GM12873 (cell line): ENCODE results near the gene KCNH3.
A peak's percentile ranks its signal among the peaks of the same experiment; 100 is the strongest.

Source experiments
- TF ChIP-seq, protein P1 (sequence below): IDR thresholded peaks from 2 replicates; pipeline ENCODE4 v1.5.1; 2012; ENCODE audit warnings: low read depth, mild to moderate bottlenecking, moderate library complexity, low read length, control low read depth; ENCODE audit not compliant: insufficient read depth; ENCODE audit errors: missing control alignments

The KCNH3 gene

GRCh38 chr12:49531745-49532144 lies 7.1 kb upstream of the KCNH3 start:
- TF ChIP-seq, protein P1, sequence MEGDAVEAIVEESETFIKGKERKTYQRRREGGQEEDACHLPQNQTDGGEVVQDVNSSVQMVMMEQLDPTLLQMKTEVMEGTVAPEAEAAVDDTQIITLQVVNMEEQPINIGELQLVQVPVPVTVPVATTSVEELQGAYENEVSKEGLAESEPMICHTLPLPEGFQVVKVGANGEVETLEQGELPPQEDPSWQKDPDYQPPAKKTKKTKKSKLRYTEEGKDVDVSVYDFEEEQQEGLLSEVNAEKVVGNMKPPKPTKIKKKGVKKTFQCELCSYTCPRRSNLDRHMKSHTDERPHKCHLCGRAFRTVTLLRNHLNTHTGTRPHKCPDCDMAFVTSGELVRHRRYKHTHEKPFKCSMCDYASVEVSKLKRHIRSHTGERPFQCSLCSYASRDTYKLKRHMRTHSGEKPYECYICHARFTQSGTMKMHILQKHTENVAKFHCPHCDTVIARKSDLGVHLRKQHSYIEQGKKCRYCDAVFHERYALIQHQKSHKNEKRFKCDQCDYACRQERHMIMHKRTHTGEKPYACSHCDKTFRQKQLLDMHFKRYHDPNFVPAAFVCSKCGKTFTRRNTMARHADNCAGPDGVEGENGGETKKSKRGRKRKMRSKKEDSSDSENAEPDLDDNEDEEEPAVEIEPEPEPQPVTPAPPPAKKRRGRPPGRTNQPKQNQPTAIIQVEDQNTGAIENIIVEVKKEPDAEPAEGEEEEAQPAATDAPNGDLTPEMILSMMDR = no peak

DNA sequence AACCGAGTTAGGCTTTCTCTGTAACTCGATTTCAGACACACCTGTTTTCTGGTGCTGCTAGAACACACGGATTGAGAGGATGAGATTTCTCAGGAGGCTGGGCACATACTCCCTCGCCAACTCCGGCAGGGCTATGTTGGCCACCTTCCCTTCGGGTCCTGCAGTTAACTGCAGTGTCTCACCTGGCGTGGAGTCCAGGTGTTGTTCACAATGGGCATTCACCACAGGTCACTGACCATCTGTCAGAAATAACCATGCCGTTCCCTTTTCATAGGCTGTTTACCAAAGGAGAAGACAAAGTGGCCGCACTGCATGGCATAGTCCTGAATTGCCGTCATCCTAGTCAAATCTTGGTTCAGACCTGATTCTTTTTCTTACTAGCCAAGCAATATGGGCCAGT lies 5.5 kb upstream of the KCNH3 start:
- TF ChIP-seq, protein P1 = no peak

GRCh38 chr12:49534731-49535278 lies 4.0 kb upstream of the KCNH3 start:
- TF ChIP-seq, protein P1 = no peak

DNA sequence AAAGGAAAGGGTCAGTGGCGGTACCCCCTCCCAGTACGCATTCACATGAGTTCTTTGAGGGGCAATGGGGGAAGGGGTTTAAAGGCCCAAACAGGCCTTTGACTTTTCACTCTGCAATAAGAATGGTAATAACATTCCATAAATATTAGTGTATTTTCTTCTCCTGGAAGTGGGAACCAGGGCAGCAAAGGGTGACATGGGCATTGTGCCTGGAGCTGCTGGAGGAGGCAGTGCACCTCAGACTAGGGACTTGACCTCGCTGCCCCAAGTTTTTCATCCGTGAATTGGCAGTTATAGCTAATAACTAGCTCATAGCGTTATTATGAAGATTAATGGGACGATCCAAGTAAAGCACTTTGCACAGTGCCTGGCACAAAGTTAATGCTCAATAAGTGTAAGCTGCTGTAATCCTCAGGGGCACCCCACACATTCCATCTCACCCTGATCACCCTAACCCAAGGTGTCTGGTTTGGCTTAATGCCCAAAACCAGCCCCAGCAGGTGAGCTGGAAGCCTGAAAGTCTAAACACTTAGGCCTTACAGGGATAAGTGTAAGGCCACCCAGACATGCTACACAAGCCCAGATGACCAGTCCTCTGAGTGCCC lies 2.8 kb upstream of the KCNH3 start:
- TF ChIP-seq, protein P1 = no peak

GRCh38 chr12:49536526-49537071 lies 2.2 kb upstream of the KCNH3 start:
- TF ChIP-seq, protein P1 = no peak

- TF ChIP-seq, protein P1 = no peak
These were observed 1.5 kb upstream of the KCNH3 start for GRCh38 chr12:49537231-49537751.

DNA sequence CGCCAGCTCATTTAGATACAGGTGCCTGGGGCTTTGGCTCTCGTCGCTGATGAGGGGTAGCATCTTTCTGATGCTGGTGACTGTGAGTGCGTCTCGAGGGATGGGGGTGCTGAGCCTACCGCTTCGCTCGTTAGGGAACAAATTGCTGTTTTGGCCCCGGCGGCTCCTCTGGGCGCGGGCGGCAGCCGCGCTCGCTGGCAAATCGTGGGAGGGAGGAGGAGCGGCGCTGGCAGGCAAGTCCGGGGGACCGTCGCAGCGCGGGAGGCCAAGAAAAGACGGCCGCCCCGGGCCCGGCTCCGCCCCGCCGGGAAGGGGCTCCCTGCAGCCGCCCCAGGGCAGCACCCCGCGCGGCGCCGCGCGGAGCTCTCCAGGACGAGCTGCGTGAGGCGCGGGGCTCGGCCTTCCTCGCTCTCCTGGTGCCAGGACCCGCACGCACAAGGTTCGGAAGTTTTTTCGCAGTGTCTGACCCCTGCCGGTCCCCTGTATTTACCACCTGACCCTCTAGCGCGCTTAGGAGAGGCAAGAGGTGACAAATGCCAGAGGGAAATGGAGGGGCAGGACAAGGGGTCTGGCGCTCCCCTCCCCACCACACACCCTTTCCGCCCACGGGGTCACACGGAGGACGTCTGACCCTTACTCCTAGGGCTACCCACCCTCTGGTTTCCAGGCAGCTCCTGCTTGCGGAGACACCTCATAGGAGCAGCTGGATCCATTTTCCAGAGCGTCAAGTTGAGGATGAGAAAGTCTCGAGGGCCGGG lies 899 bp upstream of the KCNH3 start:
- TF ChIP-seq, protein P1 = peak; percentile 13
